ENCODE measurements around the gene LYRM1. TPM values are rescaled to one million over a fixed set of nuclear protein-coding genes. Genes with fewer than 3 reads are reported as not detected.

LYRM1 gene
- polyA plus RNA-seq, 1 of the 3 experiments (the other 2 are of a cell fraction): 18.1 TPM

DNA sequence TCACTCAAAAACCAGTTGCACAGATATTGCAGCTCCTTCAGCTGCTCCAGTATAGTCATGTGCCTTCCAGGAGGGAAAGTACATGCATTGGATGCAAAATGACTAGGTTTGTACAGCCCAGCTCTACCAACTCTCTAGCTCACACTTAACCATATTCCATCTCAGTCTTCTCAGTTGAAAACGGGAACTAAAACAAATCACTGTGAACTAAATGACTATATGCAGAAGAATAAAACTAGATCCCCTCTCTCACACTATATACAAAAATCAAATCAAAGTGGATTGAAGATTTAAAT, 25.3 kb upstream of the LYRM1 start:
- no peaks in the 10 kb centered on the region for H3K9me3 ChIP-seq
- WGBS (ENCODE audit: low lambda C conversion rate): 88% methylated on average over 1 of the region's 1 CpG
- ChIA-PET CTCF (interaction anchor here (0.6 to 4.1 kb wide), 5 partner anchors 15 to 195 kb away, joined by 3 to 21 read pairs (median 3); partner anchors contain the start of genes DCUN1D3 and LYRM1), POLR2A (no interaction called here)
- H3K27me3 ChIP-seq (ENCODE audit: insufficient read depth): no peaks in the 10 kb centered on the region
- TF ChIP-seq RXRA (IDR thresholded peaks at IDR 0.05; ENCODE audit: borderline replicate concordance, low read depth) (no peak), SIN3A (IDR thresholded peaks at IDR 0.05; ENCODE audit: borderline replicate concordance, low read depth, low read length) (no peak), TEAD4 (IDR thresholded peaks at IDR 0.05; ENCODE audit: borderline replicate concordance, insufficient read depth) (no peak), GATA2 (CRISPR knock-in tag; IDR thresholded peaks at IDR 0.05) (no peak), POLR2AphosphoS5 (IDR thresholded peaks at IDR 0.05; ENCODE audit: low read depth, low read length) (no peak), NFIC (IDR thresholded peaks at IDR 0.05; ENCODE audit: borderline replicate concordance) (no peak), SMC3 (IDR thresholded peaks at IDR 0.05; ENCODE audit: low read depth, low read length) (no peak), ELF1 (IDR thresholded peaks at IDR 0.05) (no peak), NRF1 (IDR thresholded peaks at IDR 0.05; ENCODE audit: low read depth, low read length) (no peak), MEF2A (IDR thresholded peaks at IDR 0.05; ENCODE audit: borderline replicate concordance, low read depth) (no peak), TAF1 (IDR thresholded peaks at IDR 0.05; ENCODE audit: borderline replicate concordance, low read depth, low read length) (no peak), EZH2phosphoT487 (IDR thresholded peaks at IDR 0.05; ENCODE audit: borderline replicate concordance, low read depth) (no peak)
- TF ChIP-seq, protein P1, sequence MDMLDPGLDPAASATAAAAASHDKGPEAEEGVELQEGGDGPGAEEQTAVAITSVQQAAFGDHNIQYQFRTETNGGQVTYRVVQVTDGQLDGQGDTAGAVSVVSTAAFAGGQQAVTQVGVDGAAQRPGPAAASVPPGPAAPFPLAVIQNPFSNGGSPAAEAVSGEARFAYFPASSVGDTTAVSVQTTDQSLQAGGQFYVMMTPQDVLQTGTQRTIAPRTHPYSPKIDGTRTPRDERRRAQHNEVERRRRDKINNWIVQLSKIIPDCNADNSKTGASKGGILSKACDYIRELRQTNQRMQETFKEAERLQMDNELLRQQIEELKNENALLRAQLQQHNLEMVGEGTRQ (IDR thresholded peaks at IDR 0.05; ENCODE audit: borderline replicate concordance, low read depth, low read length): no peak
- TF ChIP-seq, protein P2, sequence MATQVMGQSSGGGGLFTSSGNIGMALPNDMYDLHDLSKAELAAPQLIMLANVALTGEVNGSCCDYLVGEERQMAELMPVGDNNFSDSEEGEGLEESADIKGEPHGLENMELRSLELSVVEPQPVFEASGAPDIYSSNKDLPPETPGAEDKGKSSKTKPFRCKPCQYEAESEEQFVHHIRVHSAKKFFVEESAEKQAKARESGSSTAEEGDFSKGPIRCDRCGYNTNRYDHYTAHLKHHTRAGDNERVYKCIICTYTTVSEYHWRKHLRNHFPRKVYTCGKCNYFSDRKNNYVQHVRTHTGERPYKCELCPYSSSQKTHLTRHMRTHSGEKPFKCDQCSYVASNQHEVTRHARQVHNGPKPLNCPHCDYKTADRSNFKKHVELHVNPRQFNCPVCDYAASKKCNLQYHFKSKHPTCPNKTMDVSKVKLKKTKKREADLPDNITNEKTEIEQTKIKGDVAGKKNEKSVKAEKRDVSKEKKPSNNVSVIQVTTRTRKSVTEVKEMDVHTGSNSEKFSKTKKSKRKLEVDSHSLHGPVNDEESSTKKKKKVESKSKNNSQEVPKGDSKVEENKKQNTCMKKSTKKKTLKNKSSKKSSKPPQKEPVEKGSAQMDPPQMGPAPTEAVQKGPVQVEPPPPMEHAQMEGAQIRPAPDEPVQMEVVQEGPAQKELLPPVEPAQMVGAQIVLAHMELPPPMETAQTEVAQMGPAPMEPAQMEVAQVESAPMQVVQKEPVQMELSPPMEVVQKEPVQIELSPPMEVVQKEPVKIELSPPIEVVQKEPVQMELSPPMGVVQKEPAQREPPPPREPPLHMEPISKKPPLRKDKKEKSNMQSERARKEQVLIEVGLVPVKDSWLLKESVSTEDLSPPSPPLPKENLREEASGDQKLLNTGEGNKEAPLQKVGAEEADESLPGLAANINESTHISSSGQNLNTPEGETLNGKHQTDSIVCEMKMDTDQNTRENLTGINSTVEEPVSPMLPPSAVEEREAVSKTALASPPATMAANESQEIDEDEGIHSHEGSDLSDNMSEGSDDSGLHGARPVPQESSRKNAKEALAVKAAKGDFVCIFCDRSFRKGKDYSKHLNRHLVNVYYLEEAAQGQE (IDR thresholded peaks at IDR 0.05; ENCODE audit: low read depth, low read length): no peak
- TF ChIP-seq, protein P3, sequence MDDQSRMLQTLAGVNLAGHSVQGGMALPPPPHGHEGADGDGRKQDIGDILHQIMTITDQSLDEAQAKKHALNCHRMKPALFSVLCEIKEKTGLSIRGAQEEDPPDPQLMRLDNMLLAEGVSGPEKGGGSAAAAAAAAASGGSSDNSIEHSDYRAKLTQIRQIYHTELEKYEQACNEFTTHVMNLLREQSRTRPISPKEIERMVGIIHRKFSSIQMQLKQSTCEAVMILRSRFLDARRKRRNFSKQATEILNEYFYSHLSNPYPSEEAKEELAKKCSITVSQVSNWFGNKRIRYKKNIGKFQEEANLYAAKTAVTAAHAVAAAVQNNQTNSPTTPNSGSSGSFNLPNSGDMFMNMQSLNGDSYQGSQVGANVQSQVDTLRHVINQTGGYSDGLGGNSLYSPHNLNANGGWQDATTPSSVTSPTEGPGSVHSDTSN (IDR thresholded peaks at IDR 0.05): no peak
- TF ChIP-seq, protein P4, sequence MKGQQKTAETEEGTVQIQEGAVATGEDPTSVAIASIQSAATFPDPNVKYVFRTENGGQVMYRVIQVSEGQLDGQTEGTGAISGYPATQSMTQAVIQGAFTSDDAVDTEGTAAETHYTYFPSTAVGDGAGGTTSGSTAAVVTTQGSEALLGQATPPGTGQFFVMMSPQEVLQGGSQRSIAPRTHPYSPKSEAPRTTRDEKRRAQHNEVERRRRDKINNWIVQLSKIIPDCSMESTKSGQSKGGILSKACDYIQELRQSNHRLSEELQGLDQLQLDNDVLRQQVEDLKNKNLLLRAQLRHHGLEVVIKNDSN (IDR thresholded peaks at IDR 0.05; ENCODE audit: borderline replicate concordance, low read depth): no peak
- TF ChIP-seq, protein P5, sequence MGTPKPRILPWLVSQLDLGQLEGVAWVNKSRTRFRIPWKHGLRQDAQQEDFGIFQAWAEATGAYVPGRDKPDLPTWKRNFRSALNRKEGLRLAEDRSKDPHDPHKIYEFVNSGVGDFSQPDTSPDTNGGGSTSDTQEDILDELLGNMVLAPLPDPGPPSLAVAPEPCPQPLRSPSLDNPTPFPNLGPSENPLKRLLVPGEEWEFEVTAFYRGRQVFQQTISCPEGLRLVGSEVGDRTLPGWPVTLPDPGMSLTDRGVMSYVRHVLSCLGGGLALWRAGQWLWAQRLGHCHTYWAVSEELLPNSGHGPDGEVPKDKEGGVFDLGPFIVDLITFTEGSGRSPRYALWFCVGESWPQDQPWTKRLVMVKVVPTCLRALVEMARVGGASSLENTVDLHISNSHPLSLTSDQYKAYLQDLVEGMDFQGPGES (IDR thresholded peaks at IDR 0.05; ENCODE audit: low read depth, low read length): no peak
- H3K27ac ChIP-seq (ENCODE audit: low read depth in 2 of 2, low read length in 1 of 2): no peak overlapping the region
- H3K9me2 ChIP-seq: no peaks in the 10 kb centered on the region
- no peak overlapping the region for H3K9ac ChIP-seq
- no peak overlapping the region for H3K4me3 ChIP-seq (ENCODE audit: low read depth in 2 of 2, low read length in 1 of 2)
- peaks cover 89% of the 10 kb centered on the region for H3K79me2 ChIP-seq (ENCODE audit: insufficient read depth)
- DNase-seq: no peak
- no peak overlapping the region for H3K4me2 ChIP-seq
- H3K36me3 ChIP-seq (replicated peaks in 1 of 2; ENCODE audit: control insufficient read depth in 1 of 2, insufficient read depth in 2 of 2, low read length in 1 of 2): no peaks in the 10 kb centered on the region
- peaks cover 7% of the 10 kb centered on the region; the same call in 1 of the 2 replicates for H4K20me1 ChIP-seq (ENCODE audit: insufficient read depth)
- peaks cover 19% of the 10 kb centered on the region for H3F3A ChIP-seq (replicated peaks; ENCODE audit: insufficient read depth)
- no peak overlapping the region for H2AFZ ChIP-seq (ENCODE audit: low read depth)
- H3K4me1 ChIP-seq (ENCODE audit: control insufficient read depth in 1 of 2, insufficient read depth in 2 of 2, low read depth in 1 of 2, low read length in 1 of 2): peaks cover 17 to 28% of the 10 kb centered on the region in 2 experiments; a peak in 3 of 4 replicates
